ENCODE data around the gene AEN. TPM values are rescaled to one million over a fixed set of nuclear protein-coding genes. Genes with fewer than 3 reads are reported as not detected.
A peak's percentile ranks its signal among the peaks of the same experiment; 100 is the strongest.

Gene AEN
- total RNA-seq, 1 donor from 2014 or later, result 48.9 TPM

GRCh38 chr15:88621789-88622604 lies 857 bp downstream of the AEN start:
- no peak for DNase-seq (ENCODE audit: extremely low spot score, unreplicated experiment)
- no peak for TF ChIP-seq CTCF (conservative IDR thresholded peaks at IDR 0.05)
- no peaks in the 10 kb centered on the region for H3K9me3 Mint-ChIP-seq
- peaks cover 6% of the 10 kb centered on the region for H3K36me3 Mint-ChIP-seq
- peaks cover 31% of the 10 kb centered on the region for H3K4me1 Mint-ChIP-seq (ENCODE audit: unreplicated experiment)
- peak overlapping the region; percentile 93 for H3K4me3 Mint-ChIP-seq
- peak overlapping the region; percentile 92 for H3K27ac Mint-ChIP-seq
- H3K27me3 Mint-ChIP-seq, result no peaks in the 10 kb centered on the region

GRCh38 chr15:88622605-88622975 lies 1.4 kb downstream of the AEN start:
- Mint-ChIP-seq H3K27me3 (no peaks in the 10 kb centered on the region), H3K36me3 (peaks cover 11% of the 10 kb centered on the region), H3K4me3 (peak overlapping the region; percentile 93), H3K27ac (peak overlapping the region; percentile 92), H3K4me1 (ENCODE audit: unreplicated experiment) (peaks cover 36% of the 10 kb centered on the region), H3K9me3 (no peaks in the 10 kb centered on the region)
- no peak for DNase-seq (ENCODE audit: extremely low spot score, unreplicated experiment)
- no peak for TF ChIP-seq CTCF (conservative IDR thresholded peaks at IDR 0.05)

GRCh38 chr15:88623061-88623460 lies 1.9 kb downstream of the AEN start:
- H3K4me3 Mint-ChIP-seq, result peak overlapping the region; percentile 93
- no peaks in the 10 kb centered on the region for H3K27me3 Mint-ChIP-seq
- H3K36me3 Mint-ChIP-seq, result peaks cover 14% of the 10 kb centered on the region
- DNase-seq (ENCODE audit: extremely low spot score, unreplicated experiment), result no peak
- H3K4me1 Mint-ChIP-seq (ENCODE audit: unreplicated experiment), result peaks cover 38% of the 10 kb centered on the region
- no peak for TF ChIP-seq CTCF (conservative IDR thresholded peaks at IDR 0.05)
- no peaks in the 10 kb centered on the region for H3K9me3 Mint-ChIP-seq
- H3K27ac Mint-ChIP-seq, result peak overlapping the region; percentile 92

GRCh38 chr15:88623632-88624031 lies 2.5 kb downstream of the AEN start:
- peak overlapping the region; percentile 93 for H3K4me3 Mint-ChIP-seq
- H3K4me1 Mint-ChIP-seq (ENCODE audit: unreplicated experiment), result peaks cover 38% of the 10 kb centered on the region
- H3K27me3 Mint-ChIP-seq, result no peaks in the 10 kb centered on the region
- H3K36me3 Mint-ChIP-seq, result peaks cover 14% of the 10 kb centered on the region
- DNase-seq (ENCODE audit: extremely low spot score, unreplicated experiment), result no peak
- H3K27ac Mint-ChIP-seq, result peak overlapping the region; percentile 92
- H3K9me3 Mint-ChIP-seq, result no peaks in the 10 kb centered on the region
- TF ChIP-seq CTCF (conservative IDR thresholded peaks at IDR 0.05), result no peak

- DNase-seq (ENCODE audit: extremely low spot score, unreplicated experiment), result no peak
- peaks cover 14% of the 10 kb centered on the region for H3K36me3 Mint-ChIP-seq
Observed at GRCh38 chr15:88624156-88624970, 3.2 kb downstream of the AEN start.

More at GRCh38 chr15:88624156-88624970, 3.2 kb downstream of the AEN start:
- peak overlapping the region; percentile 93 for H3K4me3 Mint-ChIP-seq
- no peaks in the 10 kb centered on the region for H3K27me3 Mint-ChIP-seq
- peak overlapping the region; percentile 92 for H3K27ac Mint-ChIP-seq
- peaks cover 38% of the 10 kb centered on the region for H3K4me1 Mint-ChIP-seq (ENCODE audit: unreplicated experiment)
- TF ChIP-seq CTCF (conservative IDR thresholded peaks at IDR 0.05), result peak; percentile 70
- H3K9me3 Mint-ChIP-seq, result no peaks in the 10 kb centered on the region
